B cell (primary cell): ENCODE measurements around the gene EIF4EBP2. TPM values are rescaled to one million over a fixed set of nuclear protein-coding genes. Genes with fewer than 3 reads are reported as not detected.

Experiments
- ATAC-seq: fragments of 200-7000 bp; cut with Tn5 transposase; one replicate; pipeline ENCODE4 v1.10.0; 2021; ENCODE audit warnings: low read depth, mild to moderate bottlenecking, moderate number of reproducible peaks, moderate library complexity
- CTCF ChIA-PET: fragments of 350-600 bp; sonication (Branson Sonifier 250); formaldehyde crosslinking; loops from one replicate; lab custom pipeline; 2021; ENCODE audit warnings: antibody characterized with exemption, inconsistent platforms; lab: Charles Lee
- POLR2A ChIA-PET: fragments of 350-600 bp; sonication (Branson Sonifier 250); formaldehyde crosslinking; loops from one replicate; lab custom pipeline; 2021; ENCODE audit warnings: antibody characterized with exemption; lab: Charles Lee
- DNase-seq: peaks from one replicate; pipeline ENCODE4 v3.0.0; 2013
- H2AFZ ChIP-seq: 2 replicates; pipeline ENCODE4 v1.6.1; 2012; ENCODE audit warnings: mild to moderate bottlenecking, low read depth, low read length; ENCODE audit not compliant: insufficient read depth, poor library complexity, severe bottlenecking
- H3K27ac ChIP-seq, 2 donors: 1 replicate in 1 of 2; 2 replicates in 1 of 2; pipeline ENCODE4 v1.5.1; 2012 to 2013; ENCODE audit warnings: low read length in 2 of 2, mild to moderate bottlenecking in 2 of 2, moderate library complexity in 1 of 2
- H3K27me3 ChIP-seq, 4 experiments: fragments of 200-600 bp in 1 of 4; sonication (generic) in 1 of 4; replicated peaks in 1 of 4; 1 replicate in 2 of 4; 2 replicates in 2 of 4; pipeline versions ENCODE4 v1.6.1 to v1.7.0; 2013 to 2016; ENCODE audit warnings: low read length in 3 of 4, mild to moderate bottlenecking in 2 of 4, mixed read lengths in 1 of 4, moderate library complexity in 1 of 4; ENCODE audit not compliant: insufficient read depth in 4 of 4, control insufficient read depth in 3 of 4; ENCODE audit errors: control extremely low read depth in 1 of 4
- H3K36me3 ChIP-seq, 2 experiments: replicated peaks in 1 of 2; 1 replicate in 1 of 2; 2 replicates in 1 of 2; pipeline versions ENCODE4 v1.6.1 to v1.7.1; 2013; ENCODE audit warnings: low read length in 1 of 2; ENCODE audit not compliant: insufficient read depth in 2 of 2, control insufficient read depth in 1 of 2; ENCODE audit errors: control extremely low read depth in 1 of 2, extremely low read depth in 1 of 2
- H3K4me1 ChIP-seq, 2 donors: fragments of 200-600 bp in 1 of 2; sonication (generic) in 1 of 2; 1 replicate in 1 of 2; 2 replicates in 1 of 2; pipeline versions ENCODE4 v1.5.1 to v1.6.1; 2013 to 2017; ENCODE audit warnings: low read length in 2 of 2; ENCODE audit not compliant: control insufficient read depth in 2 of 2, insufficient read depth in 2 of 2
- H3K4me2 ChIP-seq: replicated peaks from 2 replicates; pipeline ENCODE3; 2012; ENCODE audit warnings: mild to moderate bottlenecking, low read depth, low read length; ENCODE audit not compliant: poor library complexity, severe bottlenecking
- H3K4me3 ChIP-seq, 5 experiments: fragments of 200-600 bp in 1 of 5; sonication (generic) in 1 of 5; 1 replicate in 3 of 5; 2 replicates in 2 of 5; pipeline versions ENCODE4 v1.5.1 to v1.7.0; 2011 to 2016; ENCODE audit warnings: low read length in 4 of 5, mild to moderate bottlenecking in 4 of 5, low read depth in 2 of 5, control low read depth in 1 of 5, moderate library complexity in 1 of 5; ENCODE audit not compliant: insufficient read depth in 1 of 5; ENCODE audit errors: control extremely low read depth in 1 of 5, extremely low read depth in 1 of 5
- H3K79me2 ChIP-seq: fragments of 200-600 bp; sonication (generic); one replicate; pipeline ENCODE4 v1.6.0; 2016; ENCODE audit warnings: low read length; ENCODE audit not compliant: control insufficient read depth, insufficient read depth
- H3K9ac ChIP-seq: fragments of 200-600 bp; sonication (generic); 2 replicates; pipeline ENCODE4 v1.6.1; 2017; ENCODE audit warnings: mild to moderate bottlenecking, low read length, moderate library complexity
- H3K9me3 ChIP-seq, 3 donors: one replicate each; pipeline versions ENCODE4 v1.6.1 to v1.7.1; 2013; ENCODE audit warnings: low read length in 2 of 3; ENCODE audit not compliant: control insufficient read depth in 2 of 3, insufficient read depth in 1 of 3; ENCODE audit errors: control extremely low read depth in 1 of 3
- H4K20me1 ChIP-seq: 2 replicates; pipeline ENCODE4 v1.6.0; 2012; ENCODE audit warnings: mild to moderate bottlenecking, low read length; ENCODE audit not compliant: insufficient read depth, control insufficient read depth, poor library complexity, severe bottlenecking
- H3K27ac Mint-ChIP-seq: one replicate; pipeline ENCODE4 v1.8.0; 2021; ENCODE audit warnings: mixed read lengths
- H3K27me3 Mint-ChIP-seq: one replicate; pipeline ENCODE4 v1.8.0; 2021; ENCODE audit warnings: mixed read lengths
- H3K4me1 Mint-ChIP-seq: one replicate; pipeline ENCODE4 v1.8.0; 2021; ENCODE audit warnings: mixed read lengths
- H3K4me3 Mint-ChIP-seq: one replicate; pipeline ENCODE4 v1.8.0; 2021; ENCODE audit warnings: mixed read lengths
- H3K9me3 Mint-ChIP-seq: one replicate; pipeline ENCODE4 v1.8.0; 2022; ENCODE audit warnings: mixed read lengths; ENCODE audit not compliant: insufficient read depth
- CTCF ChIP-seq: fragments of 200-600 bp; IDR thresholded peaks from one replicate; pipeline ENCODE4 v1.8.0; 2022; ENCODE audit warnings: antibody characterized with exemption, mild to moderate bottlenecking
- EZH2 ChIP-seq: IDR thresholded peaks from 2 replicates; pipeline ENCODE4 v1.6.1; 2012; ENCODE audit warnings: borderline replicate concordance, low read depth, mild to moderate bottlenecking, moderate library complexity, low read length; ENCODE audit not compliant: insufficient read depth, poor library complexity, severe bottlenecking
- WGBS: methylation state at CpG from one replicate; pipeline ENCODE4 v1.1.5; 2013; ENCODE audit warnings: missing lambda C conversion rate; ENCODE audit not compliant: insufficient coverage; 5-methylcytosine and 5-hydroxymethylcytosine counted together
- intact Hi-C: fragments of 100-400 bp; cut with micrococcal nuclease; formaldehyde crosslinking; loops from one replicate; pipeline ENCODE4 v1.10.0; 2022
- polyA plus RNA-seq: library from polyadenylated mRNA; depleted of rRNA; stranded (reverse); fragments of >200 nt; gene quantifications from 2 replicates; pipeline ENCODE4 v1.2.3, GENCODE V29; 2012
- total RNA-seq, 2 donors: library from RNA; stranded (reverse); fragments of 120-200 nt in 1 of 2; gene quantifications; 1 replicate in 1 of 2; 2 replicates in 1 of 2; pipeline versions ENCODE4 v1.2.3 to v1.2.4, GENCODE V29; 2013 to 2022

EIF4EBP2 gene
- total and polyA plus RNA-seq, 2 donors (not counting 1 experiment from before 2014, with no cell fraction given) = 8.7 to 37.8 TPM

GRCh38 chr10:70472799-70473454 lies 69.0 kb downstream of the EIF4EBP2 start:
- 91% methylated on average over 8 of the region's 8 CpGs for WGBS
- H3K9ac ChIP-seq = no peak overlapping the region
- no peaks in the 10 kb centered on the region for H4K20me1 ChIP-seq
- Mint-ChIP-seq H3K27ac (no peak overlapping the region), H3K4me3 (no peak overlapping the region), H3K27me3 (no peaks in the 10 kb centered on the region), H3K4me1 (peaks cover 13% of the 10 kb centered on the region), H3K9me3 (no peaks in the 10 kb centered on the region)
- peaks cover 8% of the 10 kb centered on the region in 2 donors for H3K4me1 ChIP-seq
- H3K4me2 ChIP-seq = no peak overlapping the region
- no peak for TF ChIP-seq CTCF
- TF ChIP-seq EZH2 = no peak
- no peak overlapping the region for H3K4me3 ChIP-seq
- intact Hi-C loops = no loop called here
- H3K27me3 ChIP-seq = peaks cover 0 to 3% (median 0%) of the 10 kb centered on the region in 4 experiments
- H2AFZ ChIP-seq = no peak overlapping the region
- POLR2A ChIA-PET = interaction anchor here (0.8 kb wide), 1 partner anchor 15 kb away, joined by 3 read pairs; no protein-coding TSS in a partner anchor
- DNase-seq (no peak), ATAC-seq (no peak)
- H3K36me3 ChIP-seq = no peaks in the 10 kb centered on the region
- H3K27ac ChIP-seq = no peak overlapping the region
- no peaks in the 10 kb centered on the region for H3K9me3 ChIP-seq
- CTCF ChIA-PET = interaction anchor here (1.6 kb wide), 1 partner anchor 11 kb away, joined by 4 read pairs; no protein-coding TSS in a partner anchor
- H3K79me2 ChIP-seq = no peaks in the 10 kb centered on the region

GRCh38 chr10:70474780-70475179 lies 70.8 kb downstream of the EIF4EBP2 start:
- Histone ChIP-seq H3K36me3 (no peaks in the 10 kb centered on the region), H3K27me3 (peaks cover 0 to 10% (median 0%) of the 10 kb centered on the region in 4 experiments), H3K79me2 (peaks cover 8% of the 10 kb centered on the region), H3K4me1 (peaks cover 20 to 23% of the 10 kb centered on the region in 2 donors), H3K27ac (no peak overlapping the region), H3K4me3 (no peak overlapping the region), H3K9ac (no peak overlapping the region), H3K9me3 (no peaks in the 10 kb centered on the region), H2AFZ (no peak overlapping the region), H3K4me2 (no peak overlapping the region), H4K20me1 (no peaks in the 10 kb centered on the region)
- ATAC-seq (no peak), DNase-seq (no peak)
- POLR2A ChIA-PET = no interaction called here
- Mint-ChIP-seq H3K27me3 (no peaks in the 10 kb centered on the region), H3K4me1 (peaks cover 24% of the 10 kb centered on the region), H3K4me3 (no peak overlapping the region), H3K27ac (no peak overlapping the region), H3K9me3 (no peaks in the 10 kb centered on the region)
- intact Hi-C loops = loop anchor here (5.0 kb wide), 2 partner anchors 38 to 67 kb away; no protein-coding TSS in a partner anchor
- WGBS = no CpG with 5 or more reads among the region's 2 CpGs
- TF ChIP-seq CTCF (no peak), EZH2 (no peak)
- CTCF ChIA-PET = interaction anchor here (0.9 to 2.6 kb wide), 2 partner anchors 10 to 20 kb away, joined by 5 to 11 read pairs; no protein-coding TSS in a partner anchor
